HCT116 (cell line): ENCODE measurements around the gene ZFHX2. TPM values are rescaled to one million over a fixed set of nuclear protein-coding genes. Genes with fewer than 3 reads are reported as not detected.

Source experiments
- ATAC-seq: fragments of 200-7000 bp; cut with Tn5 transposase; 2 replicates; pipeline ENCODE4 v1.9.1; 2020; ENCODE audit warnings: mild to moderate bottlenecking, moderate library complexity
- BruUV-seq: library from RNA; stranded (reverse); fragments of 400-500 nt; replicated peaks from 2 replicates; lab custom pipeline; 2021; lab: Mats Ljungman, UMichigan
- CTCF ChIA-PET: fragments of 300-600 bp; sonication (Branson Sonifier 250); formaldehyde crosslinking; loops from one replicate; lab custom pipeline; 2021; ENCODE audit warnings: antibody characterized with exemption; lab: Charles Lee
- POLR2A ChIA-PET: fragments of 300-600, 350-600 bp; sonication (Branson Sonifier 250); formaldehyde crosslinking; loops from one replicate; lab custom pipeline; 2021; ENCODE audit warnings: antibody characterized with exemption; lab: Charles Lee
- RAD21 ChIA-PET, 2 experiments: fragments of 300-600 bp; sonication (Branson Sonifier 250); formaldehyde crosslinking; loops; one replicate each; lab custom pipeline; 2023; ENCODE audit warnings: low total read pairs in 2 of 2; ENCODE audit not compliant: uncharacterized antibody in 2 of 2, unreplicated experiment in 2 of 2, low non-redundant PET in 1 of 2; lab: Charles Lee
- DNase-seq: peaks from one replicate; pipeline ENCODE4 v3.0.0-alpha.2; 2010; ENCODE audit warnings: low read depth, low spot score
- H2AFZ ChIP-seq: fragments of 200-600 bp; shearing (Covaris generic), sonication (generic); 2 replicates; pipeline ENCODE4 v1.6.1; 2017; ENCODE audit warnings: low read depth, mixed run types, mixed read lengths, antibody characterized with exemption, low read length; ENCODE audit not compliant: poor library complexity, severe bottlenecking
- H3K27ac ChIP-seq: 2 replicates; pipeline ENCODE4 v1.5.1; 2012; ENCODE audit warnings: low read depth, low read length
- H3K27me3 ChIP-seq: fragments of 200-600 bp; sonication (generic); 2 replicates; pipeline ENCODE4 v1.6.1; 2016; ENCODE audit warnings: mixed run types, low read length, mixed read lengths; ENCODE audit not compliant: insufficient read depth
- H3K36me3 ChIP-seq, 2 experiments: fragments of 200-500 bp in 1 of 2; fragments of 200-600 bp in 1 of 2; sonication (Bioruptor generic) in 1 of 2; sonication (generic) in 1 of 2; 2 replicates each; pipeline versions ENCODE4 v1.5.1 to v1.6.1; 2014 to 2016; ENCODE audit warnings: low read length in 2 of 2, inconsistent platforms in 1 of 2, mixed read lengths in 1 of 2, mixed run types in 1 of 2; ENCODE audit not compliant: insufficient read depth in 2 of 2, control insufficient read depth in 1 of 2
- H3K4me1 ChIP-seq, 2 experiments: fragments of 200-600 bp in 1 of 2; sonication (generic) in 1 of 2; 2 replicates each; pipeline versions ENCODE4 v1.5.1 to v1.6.1; 2012 to 2017; ENCODE audit warnings: low read length in 2 of 2, inconsistent platforms in 1 of 2, mild to moderate bottlenecking in 1 of 2, mixed read lengths in 1 of 2, mixed run types in 1 of 2, moderate library complexity in 1 of 2; ENCODE audit not compliant: insufficient read depth in 2 of 2, control insufficient read depth in 1 of 2
- H3K4me2 ChIP-seq: fragments of 200-600 bp; sonication (generic); 2 replicates; pipeline ENCODE4 v1.6.1; 2017; ENCODE audit warnings: mixed run types, low read length, mixed read lengths
- H3K4me3 ChIP-seq, 2 experiments: fragments of 200-600 bp in 1 of 2; sonication (generic) in 1 of 2; replicated peaks in 1 of 2; 2 replicates each; pipeline ENCODE4 v1.5.1; 2011 to 2016; ENCODE audit warnings: low read length in 2 of 2, control low read depth in 1 of 2, low read depth in 1 of 2, mild to moderate bottlenecking in 1 of 2, mixed read lengths in 1 of 2, mixed run types in 1 of 2
- H3K79me2 ChIP-seq: fragments of 200-600 bp; sonication (generic); 2 replicates; pipeline ENCODE4 v1.6.1; 2017; ENCODE audit warnings: mild to moderate bottlenecking, mixed run types, low read length, moderate library complexity, mixed read lengths; ENCODE audit not compliant: insufficient read depth
- H3K9ac ChIP-seq: fragments of 200-600 bp; sonication (generic); 2 replicates; pipeline ENCODE4 v1.6.1; 2016; ENCODE audit warnings: low read length, mixed read lengths
- H3K9me2 ChIP-seq: fragments of 200-600 bp; sonication (generic), shearing (Covaris generic); 2 replicates; pipeline ENCODE4 v1.6.1; 2017; ENCODE audit warnings: mixed run types, mild to moderate bottlenecking, moderate library complexity; ENCODE audit not compliant: insufficient read depth
- H3K9me3 ChIP-seq, 2 experiments: fragments of 200-500 bp in 1 of 2; fragments of 200-600 bp in 1 of 2; sonication (Bioruptor generic) in 1 of 2; sonication (generic) in 1 of 2; 2 replicates each; pipeline ENCODE4 v1.6.1; 2014 to 2017; ENCODE audit warnings: low read length in 2 of 2, mixed read lengths in 2 of 2, inconsistent platforms in 1 of 2, low read depth in 1 of 2, mild to moderate bottlenecking in 1 of 2, mixed run types in 1 of 2, moderate library complexity in 1 of 2; ENCODE audit not compliant: control insufficient read depth in 1 of 2, insufficient read depth in 1 of 2
- H4K20me1 ChIP-seq: fragments of 200-600 bp; sonication (generic), shearing (Covaris generic); 2 replicates; pipeline ENCODE4 v1.6.1; 2017; ENCODE audit warnings: mixed run types, mild to moderate bottlenecking, moderate library complexity; ENCODE audit not compliant: insufficient read depth
- CBX3 ChIP-seq: IDR thresholded peaks from 2 replicates; pipeline ENCODE4 v1.6.1; 2012; ENCODE audit warnings: low read depth
- EGR1 ChIP-seq: IDR thresholded peaks from 2 replicates; pipeline ENCODE4 v1.6.1; 2012; ENCODE audit warnings: low read depth
- ELF1 ChIP-seq: IDR thresholded peaks from 2 replicates; pipeline ENCODE4 v1.6.1; 2012; ENCODE audit warnings: low read depth, borderline replicate concordance
- EZH2 ChIP-seq: fragments of 200-600 bp; sonication (generic); IDR thresholded peaks from 2 replicates; pipeline ENCODE4 v1.6.1; 2017; ENCODE audit warnings: antibody characterized with exemption, mixed run types
- FOSL1 ChIP-seq: IDR thresholded peaks from 2 replicates; pipeline ENCODE4 v1.6.1; 2012; ENCODE audit warnings: low read depth
- RAD21 ChIP-seq: IDR thresholded peaks from 2 replicates; pipeline ENCODE4 v1.6.1; 2012; ENCODE audit warnings: low read depth, mild to moderate bottlenecking
- REST ChIP-seq: IDR thresholded peaks from 2 replicates; pipeline ENCODE4 v1.6.1; 2012; ENCODE audit warnings: low read depth
- SP1 ChIP-seq: IDR thresholded peaks from 2 replicates; pipeline ENCODE4 v1.6.1; 2012; ENCODE audit warnings: low read depth
- YY1 ChIP-seq: IDR thresholded peaks from 2 replicates; pipeline ENCODE4 v1.6.1; 2011; ENCODE audit warnings: low read length, low read depth, moderate library complexity, mild to moderate bottlenecking; ENCODE audit not compliant: insufficient replicate concordance; ENCODE audit errors: extremely low read depth
- ZBTB33 ChIP-seq: IDR thresholded peaks from 2 replicates; pipeline ENCODE4 v1.6.1; 2011; ENCODE audit warnings: mild to moderate bottlenecking, low read length, moderate library complexity; ENCODE audit not compliant: insufficient replicate concordance; ENCODE audit errors: extremely low read depth
- ZFX ChIP-seq: fragments of 450-650 bp; IDR thresholded peaks from 2 replicates; pipeline ENCODE4 v1.6.1; 2017
- intact Hi-C: fragments of 100-400 bp; cut with micrococcal nuclease; formaldehyde crosslinking; loops from 2 replicates; pipeline ENCODE4 v1.10.0; 2022
- total RNA-seq: library from RNA; stranded (reverse); gene quantifications from one replicate; pipeline ENCODE4 v1.2.1, GENCODE V29; 2021; ENCODE audit not compliant: unreplicated experiment
- TF ChIP-seq, protein P1 (sequence below): IDR thresholded peaks from 2 replicates; pipeline ENCODE4 v1.6.1; 2012

The ZFHX2 gene
- total RNA-seq, 1 experiment from 2014 or later: 3.6 TPM

DNA sequence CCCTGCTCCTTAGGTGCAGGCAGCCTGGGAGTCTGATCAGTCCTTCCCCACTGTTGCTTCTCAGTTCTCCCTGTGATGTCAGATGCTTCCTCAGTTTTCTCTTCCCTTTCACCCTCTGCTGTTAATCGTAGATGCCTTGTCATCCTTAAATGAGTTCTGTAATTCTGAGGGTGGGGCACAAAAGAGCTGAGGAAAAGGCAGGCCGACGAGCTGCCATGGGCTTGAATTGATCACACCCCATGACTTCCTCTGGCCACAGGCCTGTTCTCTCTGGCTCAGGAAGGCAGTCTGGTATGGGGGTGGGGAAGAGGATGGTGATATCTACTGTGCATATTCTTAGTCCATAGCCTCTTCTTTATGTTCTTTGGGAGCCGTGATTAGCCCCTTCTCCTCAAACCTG, 21.3 kb upstream of the ZFHX2 start (continued):
- no peak for TF ChIP-seq YY1
- TF ChIP-seq, protein P1, sequence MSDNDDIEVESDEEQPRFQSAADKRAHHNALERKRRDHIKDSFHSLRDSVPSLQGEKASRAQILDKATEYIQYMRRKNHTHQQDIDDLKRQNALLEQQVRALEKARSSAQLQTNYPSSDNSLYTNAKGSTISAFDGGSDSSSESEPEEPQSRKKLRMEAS: no peak
- TF ChIP-seq SP1: no peak
- TF ChIP-seq FOSL1: no peak

GRCh38 chr14:23572524-23572828, 20.9 kb upstream of the ZFHX2 start:
- H3K9ac ChIP-seq: no peak overlapping the region
- H4K20me1 ChIP-seq: no peaks in the 10 kb centered on the region
- ATAC-seq: no peak
- intact Hi-C loops: no loop called here
- peaks cover 22 to 24% of the 10 kb centered on the region in 2 experiments for H3K4me1 ChIP-seq
- no peaks in the 10 kb centered on the region for H3K9me3 ChIP-seq
- no TSS peak for BruUV-seq
- H3K79me2 ChIP-seq: no peaks in the 10 kb centered on the region
- H3K27me3 ChIP-seq: no peaks in the 10 kb centered on the region
- H3K9me2 ChIP-seq: no peaks in the 10 kb centered on the region
- H3K4me2 ChIP-seq: no peak overlapping the region
- no peak for TF ChIP-seq ELF1
- TF ChIP-seq EZH2: no peak
- no peak for TF ChIP-seq FOSL1
- H3K27ac ChIP-seq: no peak overlapping the region
- POLR2A ChIA-PET: no interaction called here
- H2AFZ ChIP-seq: no peak overlapping the region
- no peak for DNase-seq
- H3K36me3 ChIP-seq: no peaks in the 10 kb centered on the region
- CTCF ChIA-PET: interaction anchor here (1.0 kb wide), 1 partner anchor 13 kb away, joined by 3 read pairs; no protein-coding TSS in a partner anchor
- RAD21 ChIA-PET: no interaction called here
- no peak overlapping the region for H3K4me3 ChIP-seq

DNA sequence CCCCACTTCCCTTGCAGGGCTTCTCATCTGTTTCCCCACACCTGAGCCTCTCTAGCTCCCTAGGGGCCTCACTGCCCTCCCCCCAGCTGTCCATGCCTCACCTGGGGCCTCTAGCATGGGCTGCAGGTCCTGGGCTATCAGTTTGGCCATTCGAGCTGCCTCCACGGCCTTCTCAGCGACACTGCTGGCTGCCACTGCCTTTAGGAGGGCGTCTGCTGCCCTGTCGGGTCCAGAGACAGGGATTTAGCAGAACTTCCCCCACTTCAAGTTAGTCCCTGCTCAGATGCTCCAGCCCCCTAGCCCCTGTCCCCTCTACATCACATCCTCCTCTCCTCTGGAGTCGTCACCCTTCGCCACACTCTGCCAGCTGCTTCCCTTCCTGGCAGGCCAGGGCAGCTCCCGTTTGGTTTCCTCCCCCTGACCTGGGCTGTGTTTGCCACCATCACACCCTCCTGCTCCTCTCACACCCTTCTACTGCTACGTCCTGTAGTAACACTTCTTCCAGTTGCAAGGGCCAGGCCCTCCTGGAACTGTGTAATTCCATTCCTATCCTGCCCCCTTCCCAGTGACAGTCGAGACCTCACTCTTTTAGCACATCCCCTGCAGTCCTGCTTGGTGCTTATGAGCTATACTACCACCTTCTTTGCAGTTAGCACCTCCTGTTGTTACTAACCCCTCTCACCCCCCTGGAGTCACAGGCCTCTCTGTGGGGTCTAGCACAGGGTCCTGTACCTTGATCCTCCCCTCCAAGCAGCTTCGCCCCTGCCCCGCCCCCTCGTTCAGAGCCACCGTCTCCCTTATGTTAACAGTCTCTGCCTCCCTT, 20.3 kb upstream of the ZFHX2 start:
- no peak for DNase-seq
- no peaks in the 10 kb centered on the region for H4K20me1 ChIP-seq
- ATAC-seq: no peak
- intact Hi-C loops: no loop called here
- H2AFZ ChIP-seq: no peak overlapping the region
- no peaks in the 10 kb centered on the region for H3K27me3 ChIP-seq
- H3K36me3 ChIP-seq: no peaks in the 10 kb centered on the region
- no peak overlapping the region for H3K27ac ChIP-seq
- H3K9me2 ChIP-seq: no peaks in the 10 kb centered on the region
- ChIA-PET POLR2A (no interaction called here), RAD21 (no interaction called here), CTCF (interaction anchor here (0.7 to 1.0 kb wide), 2 partner anchors 12 to 17 kb away, joined by 3 to 4 read pairs; no protein-coding TSS in a partner anchor)
- H3K4me3 ChIP-seq: no peak overlapping the region
- peaks cover under 1% of the 10 kb centered on the region; the same call in 1 of the 2 replicates for H3K79me2 ChIP-seq
- no peak overlapping the region for H3K9ac ChIP-seq
- no peak overlapping the region for H3K4me2 ChIP-seq
- no peaks in the 10 kb centered on the region for H3K9me3 ChIP-seq
- BruUV-seq: no TSS peak
- peaks cover 22 to 26% of the 10 kb centered on the region in 2 experiments for H3K4me1 ChIP-seq
- no peak for TF ChIP-seq REST
- no peak for TF ChIP-seq CBX3
- TF ChIP-seq RAD21: no peak
- no peak for TF ChIP-seq ZFX
- TF ChIP-seq ZBTB33: no peak
- no peak for TF ChIP-seq EGR1
- TF ChIP-seq ELF1: no peak
- TF ChIP-seq FOSL1: no peak
